ENCODE results near the gene RAB1B.

DNA sequence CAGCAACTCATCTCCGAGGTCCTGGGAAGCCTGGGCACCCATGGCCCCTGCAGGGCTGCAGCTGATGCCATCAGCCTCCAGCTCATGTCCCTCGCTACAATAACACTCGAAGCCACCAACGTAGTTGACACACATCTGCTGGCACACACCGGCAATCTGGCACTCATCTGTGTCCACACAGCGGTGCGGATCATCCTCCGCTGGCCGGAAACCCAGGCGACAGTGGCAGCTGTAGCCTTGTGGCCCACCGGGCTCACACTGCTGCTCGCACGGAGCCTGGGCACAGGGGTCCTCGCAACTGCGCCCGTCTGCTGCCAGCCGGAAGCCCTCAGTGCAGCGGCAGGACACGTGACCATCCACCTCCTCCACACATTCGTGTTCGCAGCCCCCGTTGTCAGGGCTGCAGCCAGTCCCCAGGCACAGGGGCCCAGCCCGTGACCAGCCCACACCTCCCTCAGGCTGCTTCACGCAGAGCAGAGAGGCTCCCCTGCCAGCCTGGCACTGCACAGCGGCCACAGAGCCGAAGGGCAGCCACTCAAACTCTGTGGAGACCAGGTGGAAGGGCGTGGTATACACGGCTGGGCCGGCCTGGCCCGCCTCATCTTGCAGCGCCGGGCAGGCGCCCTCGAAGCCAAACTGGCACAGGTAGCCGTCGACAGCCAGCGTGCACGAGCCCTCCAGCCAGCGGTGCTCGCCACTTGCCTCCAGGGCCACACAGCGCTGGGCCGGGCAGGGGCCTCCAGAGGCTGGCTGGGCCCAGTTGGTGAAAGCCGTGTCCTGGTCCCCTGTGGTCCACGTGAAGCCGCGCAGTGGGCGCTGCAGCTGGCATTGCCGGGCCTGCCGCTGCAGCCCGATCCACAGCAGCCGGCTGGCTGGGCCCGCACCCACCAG is 47.7 kb downstream of the RAB1B start:
- TF ChIP-seq, protein P1, sequence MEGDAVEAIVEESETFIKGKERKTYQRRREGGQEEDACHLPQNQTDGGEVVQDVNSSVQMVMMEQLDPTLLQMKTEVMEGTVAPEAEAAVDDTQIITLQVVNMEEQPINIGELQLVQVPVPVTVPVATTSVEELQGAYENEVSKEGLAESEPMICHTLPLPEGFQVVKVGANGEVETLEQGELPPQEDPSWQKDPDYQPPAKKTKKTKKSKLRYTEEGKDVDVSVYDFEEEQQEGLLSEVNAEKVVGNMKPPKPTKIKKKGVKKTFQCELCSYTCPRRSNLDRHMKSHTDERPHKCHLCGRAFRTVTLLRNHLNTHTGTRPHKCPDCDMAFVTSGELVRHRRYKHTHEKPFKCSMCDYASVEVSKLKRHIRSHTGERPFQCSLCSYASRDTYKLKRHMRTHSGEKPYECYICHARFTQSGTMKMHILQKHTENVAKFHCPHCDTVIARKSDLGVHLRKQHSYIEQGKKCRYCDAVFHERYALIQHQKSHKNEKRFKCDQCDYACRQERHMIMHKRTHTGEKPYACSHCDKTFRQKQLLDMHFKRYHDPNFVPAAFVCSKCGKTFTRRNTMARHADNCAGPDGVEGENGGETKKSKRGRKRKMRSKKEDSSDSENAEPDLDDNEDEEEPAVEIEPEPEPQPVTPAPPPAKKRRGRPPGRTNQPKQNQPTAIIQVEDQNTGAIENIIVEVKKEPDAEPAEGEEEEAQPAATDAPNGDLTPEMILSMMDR (conservative IDR thresholded peaks at IDR 0.05; ENCODE audit: low read length), result no peak
- TF ChIP-seq EZH2phosphoT487 (IDR thresholded peaks at IDR 0.05; ENCODE audit: borderline replicate concordance), result no peak

Measured in Loucy (cell line).